22Rv1 (cell line): ENCODE data around the gene RRP1B.

Experiments used
- CTCF ChIP-seq: fragments of 450-650 bp; IDR thresholded peaks from 2 replicates; pipeline ENCODE4 v1.5.1; 2017; ENCODE audit warnings: mild to moderate bottlenecking
- ZFX ChIP-seq: fragments of 450-650 bp; IDR thresholded peaks from 2 replicates; pipeline ENCODE4 v1.6.1; 2017; ENCODE audit warnings: antibody characterized with exemption, borderline replicate concordance

- TF ChIP-seq CTCF (no peak), ZFX (no peak)
Measured at GRCh38 chr21:43697758-43698643, 38.6 kb downstream of the RRP1B start.
